ENCODE results near the gene DDRGK1. TPM values are rescaled to one million over a fixed set of nuclear protein-coding genes. Genes with fewer than 3 reads are reported as not detected.
A peak's percentile ranks its signal among the peaks of the same experiment; 100 is the strongest.

The DDRGK1 gene
- total RNA-seq, 2 donors from 2014 or later = 67.7 to 71.2 TPM

DNA sequence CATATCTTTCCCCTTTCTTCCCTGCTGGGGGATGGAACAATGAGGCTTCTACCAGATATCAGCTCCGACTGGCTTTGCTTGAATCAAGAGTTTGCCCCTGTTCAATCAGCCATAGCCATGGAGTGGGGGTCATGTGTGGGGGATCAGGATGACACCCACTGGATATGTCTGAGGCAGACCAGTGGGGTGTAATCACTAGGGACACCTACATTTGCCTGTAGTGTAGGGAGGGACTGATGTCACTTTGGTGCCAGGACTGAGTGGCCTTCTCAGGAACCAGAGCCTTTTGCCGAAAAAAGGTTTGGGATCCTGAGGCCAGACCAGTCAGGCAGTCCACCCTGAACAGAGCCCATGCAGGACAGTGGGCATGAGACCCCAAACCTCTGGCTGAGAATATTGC lies 5.9 kb upstream of the DDRGK1 start:
- H3K4me3 Mint-ChIP-seq = peak overlapping the region; percentile 91
- no peaks in the 10 kb centered on the region for H3K27me3 Mint-ChIP-seq
- no peak for ATAC-seq (replicated peaks)
- no peaks in the 10 kb centered on the region for H3K9me3 Mint-ChIP-seq
- peak overlapping the region; percentile 91 for H3K27ac Mint-ChIP-seq
- peaks cover 5% of the 10 kb centered on the region for H3K4me1 Mint-ChIP-seq
- peaks cover 42% of the 10 kb centered on the region for H3K36me3 Mint-ChIP-seq (ENCODE audit: low read depth)

DNA sequence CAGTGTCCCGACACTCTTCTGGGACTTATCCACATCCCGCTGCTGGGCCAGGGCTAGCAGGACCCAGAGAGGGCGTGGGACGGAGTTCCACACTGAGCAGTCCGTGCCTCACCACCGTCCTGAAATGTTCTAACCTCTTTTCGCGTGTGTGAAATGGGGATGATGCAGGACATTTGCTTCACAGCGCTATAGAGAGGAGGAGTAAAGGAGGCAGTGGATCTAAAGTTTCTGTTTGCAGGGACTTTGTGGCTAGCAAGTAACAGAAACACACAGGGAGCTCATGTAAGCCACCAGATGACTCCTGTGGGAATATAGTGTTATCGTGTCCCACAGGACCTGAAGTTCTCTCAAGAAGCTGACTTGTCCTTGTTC lies 5.5 kb upstream of the DDRGK1 start:
- peaks cover 5% of the 10 kb centered on the region for H3K4me1 Mint-ChIP-seq
- H3K4me3 Mint-ChIP-seq = peak overlapping the region; percentile 91
- peak overlapping the region; percentile 91 for H3K27ac Mint-ChIP-seq
- no peaks in the 10 kb centered on the region for H3K9me3 Mint-ChIP-seq
- H3K27me3 Mint-ChIP-seq = no peaks in the 10 kb centered on the region
- ATAC-seq (replicated peaks) = peak; percentile 65
- peaks cover 38% of the 10 kb centered on the region for H3K36me3 Mint-ChIP-seq (ENCODE audit: low read depth)

DNA sequence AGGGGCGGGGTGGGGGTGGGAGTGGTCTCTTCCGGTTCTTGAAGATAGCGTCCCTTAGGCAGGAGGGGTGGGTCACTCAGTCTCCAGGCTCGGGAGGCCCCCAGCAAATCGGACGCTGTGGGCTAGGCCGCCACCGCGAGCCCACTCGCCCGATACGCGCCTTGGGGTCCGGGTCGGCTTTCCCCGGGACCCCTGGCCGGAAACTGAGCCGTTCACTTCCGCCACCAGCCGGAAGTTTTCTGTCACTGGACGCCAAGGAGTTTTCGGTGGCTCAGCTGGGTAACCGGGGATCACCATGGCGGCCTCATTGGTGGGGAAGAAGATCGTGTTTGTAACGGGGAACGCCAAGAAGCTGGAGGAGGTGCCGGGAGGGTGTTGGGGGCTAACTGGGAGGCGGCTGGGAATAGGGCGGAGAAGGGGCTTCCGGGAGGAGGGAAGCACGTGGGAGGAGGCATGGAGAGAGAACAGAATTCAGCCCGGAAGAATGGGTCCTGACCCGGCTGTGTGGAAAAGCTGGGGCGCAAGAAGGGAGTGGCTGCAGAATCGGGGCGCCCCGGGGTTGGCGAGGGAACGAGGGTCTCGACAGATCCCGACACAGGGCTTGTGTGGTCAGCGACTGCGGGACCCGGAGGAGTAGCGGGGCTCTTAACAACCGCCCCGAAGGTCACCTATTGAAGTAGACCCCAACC lies 4.9 kb upstream of the DDRGK1 start, which contains the start of gene ITPA:
ITPA (plus strand) TSS at position 242 of the 689 bp plus-strand sequence; CDS start at position 296, 54 bp downstream.
- no peaks in the 10 kb centered on the region for H3K27me3 Mint-ChIP-seq
- no peaks in the 10 kb centered on the region for H3K9me3 Mint-ChIP-seq
- peak; percentile 57 for ATAC-seq (replicated peaks)
- peaks cover 9% of the 10 kb centered on the region for H3K4me1 Mint-ChIP-seq
- peak within 1 kb of the TSS; percentile 91 for H3K27ac Mint-ChIP-seq
- H3K36me3 Mint-ChIP-seq (ENCODE audit: low read depth) = peaks cover 34% of the 10 kb centered on the region
- H3K4me3 Mint-ChIP-seq = peak within 1 kb of the TSS; percentile 91

DNA sequence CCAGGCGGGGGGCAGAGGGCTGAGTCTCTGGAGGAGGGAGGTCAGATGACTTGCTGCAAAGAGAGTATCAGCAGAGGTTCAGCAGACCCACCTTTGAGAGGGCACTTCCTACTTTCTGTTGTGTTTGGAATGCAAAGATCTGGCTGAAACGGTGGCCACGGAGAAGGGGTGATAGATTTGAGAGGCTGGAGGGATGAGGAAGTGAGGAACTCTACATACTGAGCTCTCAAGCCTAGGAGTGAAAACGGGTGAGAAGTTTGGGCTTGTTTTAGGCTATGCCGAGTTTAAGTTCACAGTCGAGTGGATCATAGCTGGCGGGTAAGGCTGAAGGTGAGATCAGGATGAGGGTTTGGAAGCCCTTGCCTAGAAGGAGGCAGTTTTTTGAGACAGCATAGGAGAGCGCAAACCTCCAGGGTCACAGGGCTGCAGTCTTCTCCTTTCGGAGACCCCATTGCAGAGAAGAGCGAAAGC lies 4.3 kb upstream of the DDRGK1 start:
- Mint-ChIP-seq H3K4me3 (peak overlapping the region; percentile 91), H3K27ac (peak overlapping the region; percentile 91), H3K27me3 (no peaks in the 10 kb centered on the region), H3K9me3 (no peaks in the 10 kb centered on the region), H3K4me1 (peaks cover 10% of the 10 kb centered on the region), H3K36me3 (ENCODE audit: low read depth) (peaks cover 36% of the 10 kb centered on the region)
- ATAC-seq (replicated peaks) = no peak

DNA sequence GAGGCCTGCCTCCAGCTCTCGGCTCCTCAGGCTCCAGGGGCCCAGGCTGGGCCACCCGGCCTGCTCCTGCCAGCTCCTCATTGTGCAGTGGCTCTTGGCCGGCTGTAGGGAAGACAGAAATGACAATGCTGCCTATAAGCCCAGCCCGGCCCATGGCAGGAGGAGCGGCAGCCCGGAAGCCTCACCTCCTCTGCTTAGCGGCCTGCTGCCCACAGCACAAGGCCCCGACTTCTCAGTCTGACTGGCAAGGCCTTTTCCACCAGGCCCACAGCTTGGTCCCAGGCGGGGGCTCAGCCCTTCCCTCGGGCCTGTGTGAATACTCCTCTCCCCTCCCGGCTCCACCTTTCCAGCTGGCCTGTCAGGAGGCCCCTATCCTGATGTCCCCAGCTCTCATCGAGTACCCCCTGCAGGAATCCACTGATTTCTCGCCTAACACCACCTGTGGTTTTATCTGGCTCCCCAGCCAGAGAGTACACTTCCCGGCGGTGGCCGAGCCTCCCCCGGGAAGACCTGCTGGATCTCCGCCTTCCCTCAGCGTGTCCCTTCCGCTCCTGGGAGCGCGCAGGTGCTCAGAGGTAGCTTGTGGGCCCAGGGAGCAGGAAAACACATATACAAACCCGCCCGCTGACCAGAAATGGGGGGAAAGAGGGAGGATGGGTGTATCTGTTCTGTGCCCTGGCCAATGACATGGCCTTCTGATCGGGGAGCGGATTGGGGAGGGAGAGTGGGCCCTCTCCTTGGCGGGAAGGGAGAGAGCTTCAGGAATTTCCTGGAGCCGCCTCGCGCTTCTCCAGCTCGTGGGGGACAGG lies 963 bp downstream of the DDRGK1 start:
- H3K4me3 Mint-ChIP-seq = peak overlapping the region; percentile 94
- H3K4me1 Mint-ChIP-seq = peaks cover 5% of the 10 kb centered on the region
- ATAC-seq (replicated peaks) = peak; percentile 41
- peak overlapping the region; percentile 99 for H3K27ac Mint-ChIP-seq
- H3K36me3 Mint-ChIP-seq (ENCODE audit: low read depth) = peaks cover 54% of the 10 kb centered on the region
- no peaks in the 10 kb centered on the region for H3K9me3 Mint-ChIP-seq
- no peaks in the 10 kb centered on the region for H3K27me3 Mint-ChIP-seq

- ATAC-seq (replicated peaks) = no peak
- peaks cover 60% of the 10 kb centered on the region for H3K36me3 Mint-ChIP-seq (ENCODE audit: low read depth)
- H3K4me3 Mint-ChIP-seq = peak overlapping the region; percentile 94
- H3K4me1 Mint-ChIP-seq = peaks cover 5% of the 10 kb centered on the region
- peak overlapping the region; percentile 99 for H3K27ac Mint-ChIP-seq
- no peaks in the 10 kb centered on the region for H3K27me3 Mint-ChIP-seq
- H3K9me3 Mint-ChIP-seq = no peaks in the 10 kb centered on the region
Observed at GRCh38 chr20:3202965-3203314, 1.5 kb downstream of the DDRGK1 start.

- H3K36me3 Mint-ChIP-seq (ENCODE audit: low read depth) = peaks cover 87% of the 10 kb centered on the region
Observed at GRCh38 chr20:3199976-3200755, 4.3 kb downstream of the DDRGK1 start.

DNA sequence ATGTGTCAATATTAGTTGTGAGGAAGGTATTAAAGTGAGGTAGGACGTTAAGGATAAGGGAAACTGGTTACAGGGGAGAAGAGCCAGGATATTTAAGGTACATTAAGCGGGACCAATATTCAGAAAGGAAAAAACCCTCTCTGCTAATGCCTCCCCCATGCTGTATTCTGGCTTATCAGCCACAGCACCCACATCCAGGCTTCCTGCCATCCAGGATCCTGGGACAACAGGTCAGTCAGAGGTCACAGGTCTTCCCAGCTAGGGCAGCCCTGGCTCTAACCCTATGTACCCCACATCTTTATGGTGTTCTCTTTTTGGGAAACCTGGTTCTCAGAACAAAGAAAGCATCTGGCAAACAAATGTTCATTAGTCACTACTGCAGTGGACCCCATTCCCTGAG lies 5.3 kb downstream of the DDRGK1 start:
- peaks cover 95% of the 10 kb centered on the region for H3K36me3 Mint-ChIP-seq (ENCODE audit: low read depth)
- no peak overlapping the region for H3K4me3 Mint-ChIP-seq
- no peaks in the 10 kb centered on the region for H3K9me3 Mint-ChIP-seq
- no peak for ATAC-seq (replicated peaks)
- peaks cover 9% of the 10 kb centered on the region for H3K4me1 Mint-ChIP-seq
- H3K27ac Mint-ChIP-seq = peak overlapping the region; percentile 6
- H3K27me3 Mint-ChIP-seq = no peaks in the 10 kb centered on the region

More at GRCh38 chr20:3199976-3200755, 4.3 kb downstream of the DDRGK1 start:
- no peak for ATAC-seq (replicated peaks)
- Mint-ChIP-seq H3K27me3 (no peaks in the 10 kb centered on the region), H3K4me1 (peaks cover 14% of the 10 kb centered on the region), H3K9me3 (no peaks in the 10 kb centered on the region), H3K4me3 (no peak overlapping the region), H3K27ac (peak overlapping the region; percentile 6)

- Mint-ChIP-seq H3K4me3 (no peak overlapping the region), H3K9me3 (no peaks in the 10 kb centered on the region), H3K27me3 (no peaks in the 10 kb centered on the region), H3K27ac (peak overlapping the region; percentile 70), H3K36me3 (ENCODE audit: low read depth) (peaks cover 100% of the 10 kb centered on the region), H3K4me1 (peaks cover 9% of the 10 kb centered on the region)
- ATAC-seq (replicated peaks) = no peak
Observed at GRCh38 chr20:3195590-3196237, 8.8 kb downstream of the DDRGK1 start.

GRCh38 chr20:3194617-3195280 lies 9.7 kb downstream of the DDRGK1 start:
- H3K36me3 Mint-ChIP-seq (ENCODE audit: low read depth) = peaks cover 100% of the 10 kb centered on the region
- peaks cover 9% of the 10 kb centered on the region for H3K4me1 Mint-ChIP-seq
- no peak overlapping the region for H3K4me3 Mint-ChIP-seq
- H3K9me3 Mint-ChIP-seq = no peaks in the 10 kb centered on the region
- ATAC-seq (replicated peaks) = no peak
- peak overlapping the region; percentile 70 for H3K27ac Mint-ChIP-seq
- no peaks in the 10 kb centered on the region for H3K27me3 Mint-ChIP-seq

DNA sequence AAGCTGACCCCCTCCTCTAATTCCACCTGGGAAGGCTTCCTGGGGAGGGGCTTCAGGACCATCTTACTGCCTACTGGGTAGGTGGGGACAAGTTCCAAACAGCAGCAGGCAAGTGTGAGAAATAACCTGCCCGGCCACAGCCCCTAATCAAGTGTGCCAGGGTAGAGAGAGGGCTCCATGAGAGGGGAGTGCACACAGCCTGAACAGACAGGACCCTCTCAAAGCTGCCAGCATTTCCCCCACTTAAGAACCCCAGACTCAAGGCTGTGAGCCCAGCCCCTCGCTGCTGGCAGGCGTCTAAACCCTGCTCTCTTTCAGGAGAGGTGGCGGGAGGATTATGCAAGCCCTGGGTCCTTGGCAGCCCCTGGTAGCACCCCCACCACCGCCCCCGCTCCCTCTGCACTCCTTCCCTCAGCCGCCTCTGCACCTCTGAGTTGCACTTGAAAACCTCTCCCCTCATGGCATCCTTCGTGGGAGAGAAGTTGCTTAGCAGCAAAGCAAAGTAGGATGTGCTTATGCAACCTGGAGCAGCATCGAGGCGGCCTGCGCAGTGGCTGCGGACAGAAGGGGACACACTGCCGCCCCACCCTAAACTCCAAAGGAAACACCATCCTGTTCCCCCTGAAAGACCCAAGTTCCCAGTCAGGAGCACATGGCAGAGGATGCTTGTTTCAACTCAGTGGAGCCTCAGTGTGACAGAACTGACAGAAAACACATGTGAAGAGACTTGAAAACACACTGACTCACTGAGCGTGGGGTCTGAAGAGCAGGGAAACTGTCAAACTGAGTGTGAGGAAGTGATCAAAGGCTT lies 10.5 kb downstream of the DDRGK1 start:
- Mint-ChIP-seq H3K27me3 (no peaks in the 10 kb centered on the region), H3K9me3 (no peaks in the 10 kb centered on the region), H3K4me3 (no peak overlapping the region), H3K36me3 (ENCODE audit: low read depth) (peaks cover 100% of the 10 kb centered on the region), H3K4me1 (peaks cover 9% of the 10 kb centered on the region), H3K27ac (no peak overlapping the region)
- ATAC-seq (replicated peaks) = no peak

DNA sequence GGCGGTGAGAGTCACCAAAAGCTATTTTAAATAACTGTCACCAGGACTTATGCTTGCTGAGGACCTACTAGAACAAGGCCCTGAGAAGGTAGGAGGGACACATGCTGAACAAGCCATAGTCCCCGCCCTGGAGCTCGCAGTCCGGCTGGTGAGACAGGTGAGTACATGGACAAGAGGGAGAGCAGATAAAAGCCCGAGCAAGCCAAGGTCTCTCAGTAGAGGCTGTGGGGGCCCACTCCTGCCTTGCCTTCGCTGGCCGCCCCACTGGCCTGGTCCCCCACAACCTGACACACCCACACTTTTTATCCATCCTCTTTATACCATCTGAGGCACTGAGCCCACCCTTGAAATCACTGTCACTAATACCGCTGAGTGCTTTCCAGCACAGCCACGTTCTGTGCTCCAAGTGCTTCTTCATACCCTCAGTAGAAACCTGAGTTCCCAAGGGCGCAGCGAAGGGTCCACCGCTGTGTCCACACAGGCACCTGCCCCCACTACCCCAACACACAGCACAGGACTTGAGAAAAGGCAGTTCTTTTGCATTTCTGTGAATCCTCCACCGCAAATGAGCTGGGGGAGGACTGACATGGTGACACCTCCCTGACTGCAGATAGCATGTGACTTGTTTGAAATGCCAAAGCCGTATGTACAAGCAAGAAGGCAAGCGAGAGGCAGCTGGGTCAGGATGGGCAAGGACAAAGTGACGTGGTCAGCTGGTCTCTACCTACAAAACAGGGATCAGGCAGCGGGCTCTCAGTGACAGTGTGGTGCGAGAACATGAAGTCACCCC lies 12.1 kb downstream of the DDRGK1 start:
- H3K9me3 Mint-ChIP-seq = no peaks in the 10 kb centered on the region
- no peak overlapping the region for H3K27ac Mint-ChIP-seq
- peaks cover 87% of the 10 kb centered on the region for H3K36me3 Mint-ChIP-seq (ENCODE audit: low read depth)
- no peak for ATAC-seq (replicated peaks)
- H3K4me3 Mint-ChIP-seq = no peak overlapping the region
- H3K4me1 Mint-ChIP-seq = peaks cover 9% of the 10 kb centered on the region
- no peaks in the 10 kb centered on the region for H3K27me3 Mint-ChIP-seq

Measured in activated T-helper 17 cell treated with anti-CD3 and anti-CD28 coated beads, Interleukin-2, amount 50 U/mL, for 72 hours (primary cell).